ENCODE data around the gene STMP1. TPM values are rescaled to one million over a fixed set of nuclear protein-coding genes. Genes with fewer than 3 reads are reported as not detected.

Gene STMP1
- total RNA-seq, 1 experiment from 2014 or later: 38.4 TPM

- Histone ChIP-seq H4K5ac (ENCODE audit: insufficient read length, low read depth, low read length) (no peak overlapping the region), H2BK5ac (ENCODE audit: insufficient read length, low read length) (no peak overlapping the region), H3T11ph (ENCODE audit: low read length) (no peak overlapping the region), H3K79me2 (ENCODE audit: insufficient read depth, low read length) (no peaks in the 10 kb centered on the region), H2BK15ac (ENCODE audit: low read depth, low read length) (no peak overlapping the region), H3K18ac (ENCODE audit: insufficient read length, low read depth, low read length) (no peak overlapping the region), H3K4me1 (ENCODE audit: insufficient read depth, low read length) (no peaks in the 10 kb centered on the region; the same call in 1 of the 2 replicates), H4K91ac (ENCODE audit: insufficient read length, low read depth, low read length) (no peak overlapping the region), H3K27me3 (ENCODE audit: insufficient read depth, low read length) (no peaks in the 10 kb centered on the region), H2BK20ac (ENCODE audit: low read depth, low read length, poor library complexity, severe bottlenecking) (no peak overlapping the region), H2BK120ac (ENCODE audit: low read depth, low read length, poor library complexity, severe bottlenecking) (no peak overlapping the region), H3K9me3 (ENCODE audit: control insufficient read depth, low read depth, low read length) (no peaks in the 10 kb centered on the region), H3K4me2 (ENCODE audit: insufficient read depth, insufficient read length, low read length) (no peak overlapping the region), H3K56ac (ENCODE audit: insufficient read length, low read depth, low read length) (no peak overlapping the region), H3K23ac (ENCODE audit: insufficient read length, low read depth, low read length) (no peak overlapping the region), H4K8ac (replicated peaks; ENCODE audit: insufficient read length, low read depth, low read length) (no peak overlapping the region), H4K20me1 (ENCODE audit: control insufficient read depth, insufficient read depth, insufficient read length) (no peaks in the 10 kb centered on the region), H3K79me1 (ENCODE audit: insufficient read depth, low read depth, low read length, poor library complexity, severe bottlenecking) (no peaks in the 10 kb centered on the region), H2AK5ac (ENCODE audit: insufficient read length, low read length) (no peak overlapping the region), H3K4ac (ENCODE audit: low read depth, low read length) (no peak overlapping the region), H3K27ac (ENCODE audit: insufficient read length, low read depth, low read length) (no peak overlapping the region), H3K23me2 (ENCODE audit: insufficient read length, low read depth, low read length, poor library complexity, severe bottlenecking) (no peaks in the 10 kb centered on the region), H3K14ac (ENCODE audit: insufficient read depth, low read length) (no peak overlapping the region), H3K9ac (ENCODE audit: extremely low read depth, insufficient read length, low read length) (no peak overlapping the region), H2BK12ac (ENCODE audit: insufficient read length, low read depth, low read length) (no peak overlapping the region), H2AFZ (ENCODE audit: low read length) (no peak overlapping the region)
- Mint-ChIP-seq H3K36me3 (ENCODE audit: insufficient read depth in 1 of 3, low read depth in 3 of 3) (peaks cover 0 to 16% (median 9%) of the 10 kb centered on the region in 3 experiments; a peak in 5 of 7 replicates), H3K9me3 (no peaks in the 10 kb centered on the region), H3K4me3 (no peak overlapping the region), H3K27ac (peak overlapping the region in 1 of 3 experiments; percentile 80; a peak in 1 of 7 replicates), H3K4me1 (peaks cover 0 to 6% of the 10 kb centered on the region in 2 experiments; a peak in 1 of 4 replicates), H3K27me3 (ENCODE audit: low read depth) (no peaks in the 10 kb centered on the region)
- no peak for TF ChIP-seq CTCF (conservative IDR thresholded peaks at IDR 0.05)
- no peak for DNase-seq
- no CpG with 5 or more reads among the region's 3 CpGs for WGBS (ENCODE audit: extremely low coverage, insufficient read length, low lambda C conversion rate)
These were observed 19.9 kb downstream of the STMP1 start for GRCh38 chr7:135682191-135682590.

Measured in H9 (cell line).